GM12878 (cell line): ENCODE data around the gene TERB1. TPM values are rescaled to one million over a fixed set of nuclear protein-coding genes. Genes with fewer than 3 reads are reported as not detected.

Source experiments
- ATAC-seq: fragments of 200-7000 bp; cut with Tn5 transposase; 3 replicates; pipeline ENCODE4 v1.9.1; 2020; ENCODE audit warnings: mild to moderate bottlenecking, moderate library complexity
- BruUV-seq: library from RNA; stranded (reverse); fragments of 400-500 nt; replicated peaks from 2 replicates; lab custom pipeline; 2021; lab: Mats Ljungman, UMichigan
- CTCF ChIA-PET: fragments of 300-600 bp; sonication (Branson Sonifier 250); formaldehyde crosslinking; extraction: SDS; loops from one replicate; lab custom pipeline; 2021; ENCODE audit warnings: inconsistent platforms; lab: Yijun Ruan, JAX
- POLR2A ChIA-PET: fragments of 350-600 bp; formaldehyde crosslinking; extraction: SDS; loops from one replicate; lab custom pipeline; 2021; ENCODE audit warnings: inconsistent platforms; lab: Charles Lee
- RAD21 ChIA-PET: fragments of 300-600 bp; sonication (Branson Sonifier 250); formaldehyde crosslinking; loops from one replicate; lab custom pipeline; 2023; ENCODE audit warnings: antibody characterized with exemption; ENCODE audit not compliant: unreplicated experiment; lab: Charles Lee
- SMC1A ChIA-PET: fragments of 300-600 bp; sonication (Branson Sonifier 250); formaldehyde crosslinking; loops from one replicate; lab custom pipeline; 2023; ENCODE audit not compliant: unreplicated experiment, uncharacterized antibody; lab: Charles Lee
- DNase-seq: peaks from one replicate; pipeline ENCODE4 v3.0.0-alpha.2; 2011; ENCODE audit warnings: low read depth, low spot score
- FAIRE-seq: peaks from 3 replicates; lab custom pipeline; 2011; peaks lifted over from hg19 to GRCh38; lab: Jason Lieb, UNC
- H2AFZ ChIP-seq: 2 replicates; pipeline ENCODE4 v1.6.0; 2011; ENCODE audit warnings: low read depth, low read length, control low read depth; ENCODE audit not compliant: control insufficient read depth
- H3K27ac ChIP-seq: 2 replicates; pipeline ENCODE4 v1.5.1; 2011; ENCODE audit warnings: control low read depth; ENCODE audit not compliant: control insufficient read depth, insufficient read depth
- H3K27me3 ChIP-seq, 2 experiments: replicated peaks in 1 of 2; 2 replicates each; pipeline versions ENCODE4 v1.6.0 to v1.6.1; 2011; ENCODE audit warnings: low read length in 1 of 2; ENCODE audit not compliant: control insufficient read depth in 2 of 2, insufficient read depth in 2 of 2
- H3K36me3 ChIP-seq, 2 experiments: 2 replicates each; pipeline ENCODE4 v1.5.1; 2011; ENCODE audit warnings: low read length in 1 of 2; ENCODE audit not compliant: control insufficient read depth in 2 of 2, insufficient read depth in 2 of 2
- H3K4me1 ChIP-seq: 2 replicates; pipeline ENCODE4 v1.6.1; 2011; ENCODE audit warnings: mild to moderate bottlenecking, low read length, moderate library complexity, mixed read lengths; ENCODE audit not compliant: control insufficient read depth, insufficient read depth
- H3K4me2 ChIP-seq: 2 replicates; pipeline ENCODE4 v1.6.0; 2011; ENCODE audit warnings: control low read depth; ENCODE audit not compliant: control insufficient read depth, insufficient read depth
- H3K4me3 ChIP-seq: fragments of 200-600 bp; sonication (generic); 2 replicates; pipeline ENCODE4 v1.5.1; 2016
- H3K79me2 ChIP-seq: 2 replicates; pipeline ENCODE4 v1.6.0; 2011; ENCODE audit warnings: low read length; ENCODE audit not compliant: control insufficient read depth, insufficient read depth
- H3K9ac ChIP-seq: 2 replicates; pipeline ENCODE4 v1.8.0; 2011; ENCODE audit warnings: low read length, control low read depth, mixed read lengths; ENCODE audit not compliant: control insufficient read depth, insufficient read depth
- H3K9me3 ChIP-seq: replicated peaks from 3 replicates; pipeline ENCODE4 v1.5.1; 2011; ENCODE audit warnings: mild to moderate bottlenecking, low read length; ENCODE audit not compliant: control insufficient read depth, insufficient read depth
- H4K20me1 ChIP-seq: 2 replicates; pipeline ENCODE4 v1.6.0; 2011; ENCODE audit not compliant: control insufficient read depth, insufficient read depth
- DPF2 ChIP-seq: fragments of 450-650 bp; IDR thresholded peaks from 2 replicates; pipeline ENCODE4 v1.6.1; 2017; ENCODE audit warnings: mild to moderate bottlenecking
- E2F4 ChIP-seq: IDR thresholded peaks from 2 replicates; pipeline ENCODE4 v1.6.1; 2012; ENCODE audit warnings: low read depth, low read length, improper control_type of control experiment
- MXI1 ChIP-seq: fragments of 150-350 bp; IDR thresholded peaks from 2 replicates; pipeline ENCODE4 v1.6.1; 2011; ENCODE audit warnings: low read depth, mild to moderate bottlenecking, inconsistent platforms, low read length, improper control_type of control experiment
- NFYA ChIP-seq: IDR thresholded peaks from 2 replicates; pipeline ENCODE4 v1.6.1; 2011; ENCODE audit warnings: low read depth, mild to moderate bottlenecking, low read length, improper control_type of control experiment, borderline replicate concordance
- POLR2AphosphoS5 ChIP-seq: IDR thresholded peaks from 2 replicates; pipeline ENCODE4 v1.6.1; 2011; ENCODE audit warnings: mild to moderate bottlenecking, low read length, inconsistent platforms
- RELB ChIP-seq: fragments of 450-650 bp; IDR thresholded peaks from 2 replicates; pipeline ENCODE4 v1.6.1; 2017; ENCODE audit warnings: low read depth, mild to moderate bottlenecking, moderate library complexity
- SRF ChIP-seq, 2 experiments: IDR thresholded peaks; 2 replicates each; pipeline ENCODE4 v1.6.1; 2011; ENCODE audit warnings: low read depth in 2 of 2, low read length in 2 of 2, mild to moderate bottlenecking in 1 of 2, moderate library complexity in 1 of 2
- SUPT20H ChIP-seq: IDR thresholded peaks from 2 replicates; pipeline ENCODE4 v1.6.1; 2011; ENCODE audit warnings: low read depth, mild to moderate bottlenecking, low read length, moderate library complexity, borderline replicate concordance; ENCODE audit not compliant: control insufficient read depth
- SUZ12 ChIP-seq: fragments of 200-600 bp; sonication (generic); IDR thresholded peaks from one replicate; pipeline ENCODE4 v1.6.1; 2018; ENCODE audit warnings: antibody characterized with exemption, mild to moderate bottlenecking; ENCODE audit not compliant: unreplicated experiment
- USF2 ChIP-seq: IDR thresholded peaks from 2 replicates; pipeline ENCODE4 v1.6.1; 2011; ENCODE audit warnings: low read depth, low read length, improper control_type of control experiment, borderline replicate concordance
- ZBTB11 ChIP-seq: fragments of 450-650 bp; formaldehyde crosslinking; IDR thresholded peaks from 2 replicates; pipeline ENCODE4 v1.5.0; 2022; ENCODE audit warnings: mild to moderate bottlenecking, missing genetic modification characterization
- ZBTB33 ChIP-seq: fragments of 450-650 bp; IDR thresholded peaks from 2 replicates; pipeline ENCODE4 v1.6.1; 2017; ENCODE audit warnings: mild to moderate bottlenecking
- WGBS: methylation state at CpG from one replicate; pipeline ENCODE4 v1.1.6; 2016; ENCODE audit warnings: low lambda C conversion rate; ENCODE audit not compliant: insufficient replicate concordance, insufficient coverage; ENCODE audit errors: missing lambda C conversion rate; 5-methylcytosine and 5-hydroxymethylcytosine counted together
- in situ Hi-C: fragments of 300-500 bp; cut with MboI; formaldehyde crosslinking; loops from 9 replicates; pipeline ENCODE4 v1.14.3; 2018; ENCODE audit warnings: mixed read lengths
- intact Hi-C: fragments of 100-400 bp; cut with micrococcal nuclease; formaldehyde crosslinking; loops from one replicate; pipeline ENCODE4 v1.14.2; 2022; ENCODE audit not compliant: unreplicated experiment
- polyA plus RNA-seq, 11 experiments: library from polyadenylated mRNA; depleted of rRNA in 4 of 11; unstranded in 6 of 11; stranded (reverse) in 5 of 11; fragments of >200 nt; fragmentation: Nextera tagmentation in 4 of 11; fragmentation: Illumina TruSeq in 1 of 11; extraction: Ambion mirVana in 4 of 11; extraction: Trizol in 1 of 11; gene quantifications; 1 replicate in 1 of 11; 2 replicates in 10 of 11; pipeline versions ENCODE4 v1.2.1 to v1.2.3, GENCODE V29; 2011 to 2016; ENCODE audit warnings: inconsistent platforms in 2 of 11, missing spikeins in 2 of 11, low read depth in 1 of 11
- total RNA-seq, 4 experiments: library from RNA; depleted of rRNA in 3 of 4; stranded (reverse); fragments of >200 nt in 3 of 4; fragmentation: Illumina TruSeq in 1 of 4; extraction: Trizol in 1 of 4; gene quantifications; 2 replicates each; pipeline versions ENCODE4 v1.2.1 to v1.2.3, GENCODE V29; 2013 to 2021
- TF ChIP-seq, protein P1 (sequence below): IDR thresholded peaks from 2 replicates; pipeline ENCODE4 v1.6.1; 2011; ENCODE audit warnings: low read depth, mild to moderate bottlenecking, low read length, moderate library complexity, borderline replicate concordance; ENCODE audit errors: extremely low read depth

Gene TERB1
- total and polyA plus RNA-seq, 10 of the 15 experiments (the other 5 are each of a cell fraction or from before 2014, with no cell fraction given) = 0.03 to 0.10 (median 0.06) TPM; not detected in 7

- no peak for TF ChIP-seq E2F4
- TF ChIP-seq NFYA = no peak
- no peak for TF ChIP-seq DPF2
- TF ChIP-seq SRF (IDR thresholded peaks at IDR 0.05; ENCODE audit: low read depth in 2 of 2, low read length in 2 of 2) = no peak
- TF ChIP-seq POLR2AphosphoS5 = no peak
- no peak for TF ChIP-seq SUZ12
Measured at GRCh38 chr16:66711581-66711980, 89.8 kb downstream of the TERB1 start (continued).

DNA sequence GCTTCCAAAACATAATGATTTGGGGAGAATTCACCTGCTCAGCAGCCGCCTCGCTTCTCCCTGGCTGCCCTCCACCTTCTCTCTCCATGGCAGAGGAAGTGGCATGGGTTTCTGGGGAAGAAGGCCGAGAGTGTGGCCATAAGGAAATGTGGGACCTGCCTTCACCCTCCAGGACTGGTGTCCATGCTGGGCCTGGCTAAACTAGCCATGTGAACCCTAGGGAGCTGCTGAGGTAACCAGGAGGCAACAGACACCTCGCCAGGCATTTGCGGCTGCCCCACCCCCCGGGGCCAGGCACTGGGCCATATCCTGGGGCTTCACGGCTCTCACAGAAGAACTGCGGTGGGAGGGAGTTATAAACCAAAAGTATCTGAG, 94.9 kb downstream of the TERB1 start:
- FAIRE-seq (no peak), DNase-seq (no peak), ATAC-seq (no peak)
- in situ Hi-C loops = no loop called here
- ChIA-PET CTCF (no interaction called here), SMC1A (no interaction called here), RAD21 (no interaction called here), POLR2A (no interaction called here)
- no peaks in the 10 kb centered on the region for H4K20me1 ChIP-seq
- no peaks in the 10 kb centered on the region for H3K36me3 ChIP-seq
- no peaks in the 10 kb centered on the region for H3K4me1 ChIP-seq
- no peak overlapping the region for H2AFZ ChIP-seq
- H3K4me3 ChIP-seq = no peak overlapping the region
- WGBS = 57% methylated on average over 8 of the region's 8 CpGs
- H3K9me3 ChIP-seq = no peaks in the 10 kb centered on the region
- H3K9ac ChIP-seq = no peak overlapping the region
- no peak overlapping the region for H3K27ac ChIP-seq
- H3K4me2 ChIP-seq = no peak overlapping the region
- BruUV-seq = no TSS peak
- H3K27me3 ChIP-seq = no peaks in the 10 kb centered on the region
- intact Hi-C loops = no loop called here
- no peaks in the 10 kb centered on the region for H3K79me2 ChIP-seq
- TF ChIP-seq RELB (no peak), SUPT20H (no peak), MXI1 (no peak), USF2 (no peak), ZBTB33 (no peak), ZBTB11 (CRISPR knock-in tag) (no peak)
- TF ChIP-seq, protein P1, sequence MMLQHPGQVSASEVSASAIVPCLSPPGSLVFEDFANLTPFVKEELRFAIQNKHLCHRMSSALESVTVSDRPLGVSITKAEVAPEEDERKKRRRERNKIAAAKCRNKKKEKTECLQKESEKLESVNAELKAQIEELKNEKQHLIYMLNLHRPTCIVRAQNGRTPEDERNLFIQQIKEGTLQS = no peak
